D721Med (cell line): Measurements from ENCODE around the gene NEDD4L.

Experiments
- DNase-seq: peaks from one replicate; pipeline ENCODE4 v3.0.0; 2011; ENCODE audit warnings: low spot score; ENCODE audit not compliant: insufficient read length
- FAIRE-seq: peaks from 2 replicates; lab custom pipeline; 2011; peaks lifted over from hg19 to GRCh38; lab: Jason Lieb, UNC
- TF ChIP-seq, protein P1 (sequence below): IDR thresholded peaks from 2 replicates; pipeline ENCODE4 v1.5.1; 2012; ENCODE audit warnings: mild to moderate bottlenecking, control low read depth; ENCODE audit not compliant: insufficient read depth; ENCODE audit errors: missing control alignments

NEDD4L gene

DNA sequence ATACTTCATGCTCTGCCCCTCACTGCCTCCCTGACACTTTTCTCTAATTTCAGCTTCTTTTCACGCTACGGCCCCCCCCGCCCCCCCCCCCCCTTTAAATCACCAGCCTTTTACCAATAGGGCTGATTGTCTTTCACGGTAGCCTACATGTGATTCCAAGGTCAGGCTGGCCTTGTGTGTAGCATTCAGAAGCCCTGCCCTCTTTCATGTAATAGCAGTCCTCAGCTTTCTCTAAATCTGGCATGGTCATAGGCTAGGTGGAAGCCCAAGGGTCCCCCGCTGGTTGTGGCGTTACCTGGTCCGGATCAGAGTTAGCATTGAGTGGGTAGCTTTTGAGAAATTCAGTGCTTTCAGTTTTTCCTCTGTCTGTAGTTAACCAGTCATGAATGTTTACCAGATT lies 303.1 kb downstream of the NEDD4L start:
- TF ChIP-seq, protein P1, sequence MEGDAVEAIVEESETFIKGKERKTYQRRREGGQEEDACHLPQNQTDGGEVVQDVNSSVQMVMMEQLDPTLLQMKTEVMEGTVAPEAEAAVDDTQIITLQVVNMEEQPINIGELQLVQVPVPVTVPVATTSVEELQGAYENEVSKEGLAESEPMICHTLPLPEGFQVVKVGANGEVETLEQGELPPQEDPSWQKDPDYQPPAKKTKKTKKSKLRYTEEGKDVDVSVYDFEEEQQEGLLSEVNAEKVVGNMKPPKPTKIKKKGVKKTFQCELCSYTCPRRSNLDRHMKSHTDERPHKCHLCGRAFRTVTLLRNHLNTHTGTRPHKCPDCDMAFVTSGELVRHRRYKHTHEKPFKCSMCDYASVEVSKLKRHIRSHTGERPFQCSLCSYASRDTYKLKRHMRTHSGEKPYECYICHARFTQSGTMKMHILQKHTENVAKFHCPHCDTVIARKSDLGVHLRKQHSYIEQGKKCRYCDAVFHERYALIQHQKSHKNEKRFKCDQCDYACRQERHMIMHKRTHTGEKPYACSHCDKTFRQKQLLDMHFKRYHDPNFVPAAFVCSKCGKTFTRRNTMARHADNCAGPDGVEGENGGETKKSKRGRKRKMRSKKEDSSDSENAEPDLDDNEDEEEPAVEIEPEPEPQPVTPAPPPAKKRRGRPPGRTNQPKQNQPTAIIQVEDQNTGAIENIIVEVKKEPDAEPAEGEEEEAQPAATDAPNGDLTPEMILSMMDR, result no peak
- DNase-seq (no peak), FAIRE-seq (no peak)

DNA sequence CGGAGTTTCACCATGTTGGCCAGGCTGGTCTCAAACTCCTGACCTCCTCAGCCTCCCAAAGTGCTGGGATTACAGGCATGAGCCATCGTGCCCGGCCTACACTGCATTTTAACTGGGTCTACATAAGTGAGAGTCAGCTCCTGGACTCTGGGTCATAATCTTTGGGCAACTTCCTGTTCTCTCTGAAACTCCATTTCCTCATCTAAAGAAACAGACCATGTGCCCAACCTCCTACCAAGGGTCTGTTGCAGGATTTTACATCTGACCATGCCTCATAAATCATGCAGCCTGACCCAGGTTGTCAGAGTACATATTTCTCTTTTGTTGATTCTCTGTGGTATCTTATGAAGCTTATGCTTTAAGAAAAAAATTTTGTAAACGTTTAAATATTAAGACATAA lies 304.5 kb downstream of the NEDD4L start:
- DNase-seq (no peak), FAIRE-seq (no peak)
- TF ChIP-seq, protein P1, result no peak

DNA sequence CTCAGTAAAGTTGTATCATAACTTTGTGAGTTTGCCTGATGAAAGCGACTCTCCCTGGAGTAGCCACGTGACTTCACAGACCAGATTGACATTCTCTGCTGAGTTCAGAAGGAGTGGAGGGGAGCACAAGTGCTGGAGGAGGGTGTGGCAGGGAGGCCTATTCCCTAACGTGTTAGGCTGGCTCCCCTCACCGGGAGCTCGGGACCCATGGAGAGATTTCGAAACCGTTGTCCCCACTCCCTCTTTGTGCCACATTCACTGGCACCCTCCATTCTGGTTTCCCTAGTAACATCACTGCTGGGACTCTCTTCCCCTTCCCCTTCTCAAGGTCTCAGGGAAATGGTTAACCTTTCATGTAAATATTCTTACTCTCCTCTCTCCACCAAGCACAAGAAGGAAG lies 304.9 kb downstream of the NEDD4L start:
- FAIRE-seq (no peak), DNase-seq (no peak)
- TF ChIP-seq, protein P1, result no peak

DNA sequence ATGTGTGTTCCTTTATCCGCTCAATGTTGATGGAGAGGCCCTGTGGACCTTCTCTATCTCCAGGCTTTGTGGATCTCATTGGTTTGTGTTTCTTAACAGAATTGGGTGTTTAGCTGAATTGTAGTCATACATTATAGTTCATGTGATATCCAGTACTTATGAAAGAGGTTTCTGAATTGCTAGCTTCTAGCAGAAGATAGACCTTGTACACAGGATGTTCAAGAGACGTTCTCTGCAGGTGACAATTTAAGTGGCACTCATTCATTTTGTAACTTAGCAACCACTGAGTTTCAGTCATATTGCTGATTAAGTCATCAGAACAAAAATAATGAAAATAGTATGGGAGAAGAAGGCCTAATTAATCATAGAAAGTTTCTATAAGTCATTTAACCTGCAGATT lies 305.6 kb downstream of the NEDD4L start:
- FAIRE-seq (no peak), DNase-seq (no peak)

DNA sequence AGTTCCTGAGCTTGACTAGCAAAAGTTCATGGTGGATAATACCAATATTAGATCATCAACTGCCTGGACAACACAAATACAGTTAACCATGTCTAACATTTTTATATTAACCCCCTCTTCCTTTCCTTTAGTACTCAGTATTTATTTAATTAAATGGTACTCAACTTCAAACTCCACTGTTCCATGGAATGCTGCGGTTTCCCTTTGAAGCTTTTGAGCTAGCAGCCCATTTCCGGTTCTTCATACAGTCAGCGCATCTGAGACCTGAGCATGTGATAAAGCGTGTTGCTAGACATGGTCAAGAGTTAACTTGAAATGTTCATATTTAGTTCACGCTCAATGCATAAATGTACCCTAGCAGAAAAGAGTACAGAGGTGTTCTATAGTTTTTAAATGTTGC lies 306.5 kb downstream of the NEDD4L start:
- TF ChIP-seq, protein P1, result no peak
- FAIRE-seq (no peak), DNase-seq (no peak)

More for the DNA sequence above, 305.6 kb downstream of the NEDD4L start:
- TF ChIP-seq, protein P1, result no peak

DNA sequence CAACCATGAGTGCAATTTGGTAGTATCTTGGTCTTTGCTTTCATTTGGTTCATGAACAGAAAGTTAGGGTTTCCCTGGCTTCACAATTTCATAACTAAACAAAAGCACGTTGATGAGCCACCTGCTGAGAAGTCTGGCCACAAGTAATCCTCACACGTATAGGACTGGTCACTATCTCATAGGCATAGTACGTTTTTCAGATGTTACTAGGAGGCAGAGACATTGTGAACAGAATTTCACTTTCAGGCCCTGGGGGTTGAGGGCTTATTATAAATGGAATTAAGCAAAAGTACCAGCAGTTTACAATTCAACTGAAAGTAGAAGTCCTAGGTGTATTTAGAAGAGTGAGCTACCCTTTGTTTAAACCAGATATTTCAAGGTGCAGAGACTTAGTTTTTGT lies 307.8 kb downstream of the NEDD4L start:
- DNase-seq (no peak), FAIRE-seq (peak; percentile 98)
- TF ChIP-seq, protein P1, result no peak

DNA sequence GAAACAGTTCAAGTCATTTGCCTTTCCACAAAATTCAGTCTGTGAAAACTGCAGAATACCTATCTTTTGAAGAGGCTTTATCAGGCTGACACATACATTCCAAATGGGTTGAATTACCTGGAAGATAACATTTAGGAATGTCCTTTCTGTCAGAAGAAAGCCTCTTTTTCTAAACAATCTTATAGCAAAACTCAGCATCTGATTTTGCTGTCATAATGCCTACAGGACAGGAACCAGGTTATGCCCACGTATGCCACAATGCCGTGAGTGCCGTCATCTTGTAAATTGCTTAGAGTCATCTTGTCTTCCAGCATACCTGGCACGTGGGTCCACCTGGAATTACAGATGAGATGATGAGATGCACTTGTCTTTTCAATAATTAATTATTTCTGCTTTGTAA lies 309.6 kb downstream of the NEDD4L start:
- TF ChIP-seq, protein P1, result no peak
- FAIRE-seq (no peak), DNase-seq (no peak)
